GM19239 (cell line): Measurements from ENCODE around the gene MATN3.

Source experiments
- DNase-seq: peaks from one replicate; pipeline ENCODE4 v3.0.0; 2011; ENCODE audit warnings: low spot score; ENCODE audit not compliant: insufficient read length
- FAIRE-seq: peaks from 2 replicates; lab custom pipeline; 2011; peaks lifted over from hg19 to GRCh38; lab: Jason Lieb, UNC

Gene MATN3

DNA sequence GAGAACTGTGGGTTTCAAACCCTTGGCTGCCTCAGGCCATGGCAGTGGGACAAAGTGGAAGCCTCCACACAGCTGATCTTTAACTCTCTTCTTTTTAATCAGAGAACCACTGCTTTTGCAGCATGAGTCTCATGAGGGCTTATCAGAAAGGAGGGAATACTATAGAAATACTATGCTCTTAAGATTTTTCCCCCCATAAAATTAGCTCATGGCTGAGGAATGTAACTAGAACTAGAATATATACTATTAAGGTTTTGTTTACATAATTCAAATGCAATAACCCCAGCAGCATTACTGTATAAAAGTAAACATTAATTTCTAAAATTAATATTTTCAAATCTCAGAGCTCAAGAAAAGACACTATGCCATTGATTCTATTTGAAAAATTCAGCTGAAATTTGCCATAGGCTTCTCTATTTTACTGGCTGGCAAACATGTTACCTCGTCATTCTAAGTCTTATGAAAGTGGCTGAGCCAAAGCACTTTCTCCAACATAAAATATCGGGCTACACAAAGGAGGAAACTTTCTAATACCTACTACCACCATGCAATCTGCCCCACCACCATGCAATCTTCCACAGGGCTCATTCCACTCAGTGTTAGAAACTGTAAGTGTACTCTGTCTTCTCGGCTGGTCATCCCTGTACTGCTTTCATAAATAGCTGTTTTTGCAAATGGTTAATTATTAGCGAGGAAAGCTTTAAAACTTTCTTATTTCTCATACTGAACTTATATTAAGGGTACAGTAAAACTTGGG is 65.1 kb downstream of the MATN3 start:
- FAIRE-seq (no peak), DNase-seq (no peak)

DNA sequence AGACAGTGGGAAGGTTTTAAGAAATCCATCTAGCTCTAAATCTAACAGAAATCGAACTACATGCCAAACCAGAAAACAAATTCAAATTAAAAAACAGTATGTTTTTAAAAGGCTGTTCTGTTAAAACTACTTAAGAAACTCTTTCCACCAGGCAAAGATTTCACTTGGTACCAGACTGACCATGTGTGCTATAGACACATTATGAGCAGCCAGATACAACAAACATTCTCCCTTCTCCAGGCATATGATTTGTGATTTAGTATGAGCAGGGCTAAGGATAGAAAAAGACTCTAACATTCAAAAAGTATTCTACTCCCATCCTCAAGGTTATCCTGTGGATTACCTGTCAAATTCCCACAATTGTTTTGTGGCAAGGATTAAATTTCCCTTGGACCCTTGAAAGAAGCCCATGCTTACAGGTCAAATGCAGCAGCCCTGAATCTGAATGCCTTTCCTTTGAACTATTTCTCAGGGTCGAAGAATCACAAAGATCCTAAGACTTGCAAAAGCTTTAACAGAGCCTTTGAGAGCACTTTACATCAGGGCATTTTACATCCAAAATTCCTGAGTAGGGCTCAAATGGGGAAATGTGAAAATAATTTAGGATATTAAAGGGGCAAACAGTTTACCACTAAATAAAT is 68.1 kb downstream of the MATN3 start:
- DNase-seq (no peak), FAIRE-seq (no peak)

DNA sequence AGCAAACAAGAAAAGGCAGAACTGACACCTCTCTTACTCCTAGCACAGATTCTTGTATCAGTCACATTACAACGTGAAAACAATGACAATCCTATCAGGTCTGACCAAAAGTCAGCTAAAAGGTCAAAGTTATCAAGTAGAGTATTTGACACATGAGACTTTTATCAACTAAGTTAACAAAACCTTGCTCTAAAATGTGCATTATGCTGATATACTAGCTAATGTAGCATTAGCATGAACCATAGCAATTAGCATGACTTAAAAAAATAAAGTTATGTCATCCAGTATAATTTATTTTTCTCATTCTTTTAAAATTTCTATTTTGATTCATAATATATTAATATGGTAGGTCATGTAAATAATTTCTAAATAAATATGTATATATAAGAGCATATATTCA is 69.3 kb downstream of the MATN3 start:
- no peak for FAIRE-seq

DNA sequence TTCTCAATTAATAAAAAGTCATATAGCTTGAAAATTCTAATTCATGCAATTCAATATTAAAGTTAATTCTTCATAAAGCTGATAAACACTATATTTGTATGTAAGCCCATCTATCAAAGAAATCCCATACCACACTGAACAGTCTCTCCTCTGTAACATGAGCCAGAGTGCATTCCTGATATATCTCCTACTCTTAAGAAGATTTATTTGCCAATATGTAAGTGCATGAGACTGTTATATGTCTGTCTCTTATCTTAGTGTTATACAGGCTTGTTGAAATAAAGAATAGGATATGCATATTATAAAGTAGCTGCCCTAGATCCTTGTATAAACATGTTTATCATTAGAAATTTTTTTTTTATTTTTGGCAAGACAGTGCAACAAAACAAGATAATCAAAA is 70.3 kb downstream of the MATN3 start:
- DNase-seq (no peak), FAIRE-seq (no peak)

More for the DNA sequence above, 69.3 kb downstream of the MATN3 start:
- DNase-seq: no peak
